Measurements from ENCODE around the gene ATAD3A. TPM values are rescaled to one million over a fixed set of nuclear protein-coding genes. Genes with fewer than 3 reads are reported as not detected.
"Not testable (repeated sequence)": the region's sequence is repeated elsewhere in the genome, so short reads cannot be mapped to it uniquely, and the experiment has no call there.

The ATAD3A gene
- total and polyA plus RNA-seq, 2 donors (not counting 1 experiment from before 2014, with no cell fraction given), result 12.5 to 18.0 TPM

- H3K27ac ChIP-seq (ENCODE audit: insufficient read depth, low read length); H3K27me3 ChIP-seq (ENCODE audit: control insufficient read depth, insufficient read depth, low read length); H3K9me3 ChIP-seq (ENCODE audit: control insufficient read depth, insufficient read depth, low read depth, low read length); H4K20me1 ChIP-seq (ENCODE audit: control insufficient read depth, extremely low read depth, insufficient read depth, low read length); H3K9ac ChIP-seq (ENCODE audit: insufficient read depth, low read length); H3K4me2 ChIP-seq (ENCODE audit: extremely low read depth, insufficient read depth, low read length); H3K4me1 ChIP-seq (ENCODE audit: control insufficient read depth, extremely low read depth, insufficient read depth, low read length); H2AFZ ChIP-seq (ENCODE audit: low read length); DNase-seq (ENCODE audit: low read depth in 2 of 2): not testable (repeated sequence)
- Histone ChIP-seq H3K79me2 (ENCODE audit: control insufficient read depth, insufficient read depth, low read length) (peaks cover 25% of the 10 kb centered on the region), H3K4me3 (replicated peaks in 1 of 4; ENCODE audit: control extremely low read depth in 1 of 4, insufficient read depth in 1 of 4, low read depth in 3 of 4, low read length in 4 of 4) (peak overlapping the region in 1 of 4 experiments; percentile 7), H3K36me3 (ENCODE audit: control insufficient read depth, insufficient read depth, low read length) (peaks cover 11% of the 10 kb centered on the region)
Observed at GRCh38 chr1:1513675-1514074, 1.7 kb downstream of the ATAD3A start.

GRCh38 chr1:1514376-1514775 is 2.4 kb downstream of the ATAD3A start:
- not testable (repeated sequence) for H3K9me3 ChIP-seq (ENCODE audit: control insufficient read depth, insufficient read depth, low read depth, low read length); H3K27ac ChIP-seq (ENCODE audit: insufficient read depth, low read length); H3K4me3 ChIP-seq (replicated peaks in 1 of 4; ENCODE audit: control extremely low read depth in 1 of 4, insufficient read depth in 1 of 4, low read depth in 3 of 4, low read length in 4 of 4); H3K4me1 ChIP-seq (ENCODE audit: control insufficient read depth, extremely low read depth, insufficient read depth, low read length); H2AFZ ChIP-seq (ENCODE audit: low read length); DNase-seq (ENCODE audit: low read depth in 2 of 2); H3K27me3 ChIP-seq (ENCODE audit: control insufficient read depth, insufficient read depth, low read length); H4K20me1 ChIP-seq (ENCODE audit: control insufficient read depth, extremely low read depth, insufficient read depth, low read length); H3K9ac ChIP-seq (ENCODE audit: insufficient read depth, low read length); H3K4me2 ChIP-seq (ENCODE audit: extremely low read depth, insufficient read depth, low read length)
- peaks cover 11% of the 10 kb centered on the region for H3K36me3 ChIP-seq (ENCODE audit: control insufficient read depth, insufficient read depth, low read length)
- peaks cover 25% of the 10 kb centered on the region for H3K79me2 ChIP-seq (ENCODE audit: control insufficient read depth, insufficient read depth, low read length)

- not testable (repeated sequence) for DNase-seq (ENCODE audit: low read depth in 2 of 2)
Observed at GRCh38 chr1:1516923-1517322, 5.0 kb downstream of the ATAD3A start.

DNA sequence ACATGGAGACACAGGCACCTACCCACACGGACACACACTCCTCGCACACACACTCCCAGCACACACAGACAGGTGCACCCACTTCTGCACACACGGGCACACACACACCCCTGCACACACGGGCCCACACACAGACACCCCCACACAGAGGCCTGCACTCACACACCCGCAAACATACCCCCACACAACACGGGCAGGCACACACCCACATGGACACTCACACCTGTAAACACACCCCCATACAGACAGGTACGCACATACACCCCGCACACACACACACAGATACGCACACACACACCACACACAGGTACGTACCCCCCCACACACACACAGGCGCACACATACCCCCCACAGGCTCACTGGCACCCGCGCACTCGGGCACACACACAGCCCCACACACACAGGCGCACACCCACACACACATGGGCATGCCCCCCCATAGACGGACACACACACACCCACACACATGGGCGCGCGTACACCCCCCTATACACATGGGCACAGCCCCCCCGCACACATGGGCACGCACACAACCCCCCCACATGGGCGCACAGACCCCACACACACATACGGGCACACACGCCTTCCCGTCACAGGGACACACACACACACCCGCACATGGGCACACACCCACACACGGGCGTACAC is 6.1 kb downstream of the ATAD3A start:
- H3K27me3 ChIP-seq (ENCODE audit: control insufficient read depth, insufficient read depth, low read length), result no peaks in the 10 kb centered on the region
- no peak overlapping the region for H2AFZ ChIP-seq (ENCODE audit: low read length)
- H3K9ac ChIP-seq (ENCODE audit: insufficient read depth, low read length), result no peak overlapping the region
- peaks cover 21% of the 10 kb centered on the region for H3K79me2 ChIP-seq (ENCODE audit: control insufficient read depth, insufficient read depth, low read length)
- H3K36me3 ChIP-seq (ENCODE audit: control insufficient read depth, insufficient read depth, low read length), result peaks cover 17% of the 10 kb centered on the region
- H3K27ac ChIP-seq (ENCODE audit: insufficient read depth, low read length), result no peak overlapping the region
- DNase-seq (ENCODE audit: low read depth in 2 of 2), result no peak
- H4K20me1 ChIP-seq (ENCODE audit: control insufficient read depth, extremely low read depth, insufficient read depth, low read length), result no peaks in the 10 kb centered on the region
- no peaks in the 10 kb centered on the region for H3K9me3 ChIP-seq (ENCODE audit: control insufficient read depth, insufficient read depth, low read depth, low read length)
- TF ChIP-seq EZH2 (IDR thresholded peaks at IDR 0.05; ENCODE audit: low read length, missing control alignments), result no peak
- no peak overlapping the region for H3K4me3 ChIP-seq (replicated peaks in 1 of 4; ENCODE audit: control extremely low read depth in 1 of 4, insufficient read depth in 1 of 4, low read depth in 3 of 4, low read length in 4 of 4)
- no peak overlapping the region for H3K4me2 ChIP-seq (ENCODE audit: extremely low read depth, insufficient read depth, low read length)
- no peaks in the 10 kb centered on the region for H3K4me1 ChIP-seq (ENCODE audit: control insufficient read depth, extremely low read depth, insufficient read depth, low read length)

More at GRCh38 chr1:1516923-1517322, 5.0 kb downstream of the ATAD3A start:
- not testable (repeated sequence) for H4K20me1 ChIP-seq (ENCODE audit: control insufficient read depth, extremely low read depth, insufficient read depth, low read length); H3K4me2 ChIP-seq (ENCODE audit: extremely low read depth, insufficient read depth, low read length); H2AFZ ChIP-seq (ENCODE audit: low read length); H3K4me1 ChIP-seq (ENCODE audit: control insufficient read depth, extremely low read depth, insufficient read depth, low read length); H3K27me3 ChIP-seq (ENCODE audit: control insufficient read depth, insufficient read depth, low read length); H3K27ac ChIP-seq (ENCODE audit: insufficient read depth, low read length); H3K9ac ChIP-seq (ENCODE audit: insufficient read depth, low read length); H3K9me3 ChIP-seq (ENCODE audit: control insufficient read depth, insufficient read depth, low read depth, low read length); H3K4me3 ChIP-seq (replicated peaks in 1 of 4; ENCODE audit: control extremely low read depth in 1 of 4, insufficient read depth in 1 of 4, low read depth in 3 of 4, low read length in 4 of 4)
- Histone ChIP-seq H3K79me2 (ENCODE audit: control insufficient read depth, insufficient read depth, low read length) (peaks cover 25% of the 10 kb centered on the region), H3K36me3 (ENCODE audit: control insufficient read depth, insufficient read depth, low read length) (peaks cover 17% of the 10 kb centered on the region)

GRCh38 chr1:1518621-1519007 is 6.7 kb downstream of the ATAD3A start:
- H3K4me3 ChIP-seq (replicated peaks in 1 of 4; ENCODE audit: control extremely low read depth in 1 of 4, insufficient read depth in 1 of 4, low read depth in 3 of 4, low read length in 4 of 4); H3K27me3 ChIP-seq (ENCODE audit: control insufficient read depth, insufficient read depth, low read length); H4K20me1 ChIP-seq (ENCODE audit: control insufficient read depth, extremely low read depth, insufficient read depth, low read length); H3K4me1 ChIP-seq (ENCODE audit: control insufficient read depth, extremely low read depth, insufficient read depth, low read length); H3K9me3 ChIP-seq (ENCODE audit: control insufficient read depth, insufficient read depth, low read depth, low read length); H3K27ac ChIP-seq (ENCODE audit: insufficient read depth, low read length); H3K4me2 ChIP-seq (ENCODE audit: extremely low read depth, insufficient read depth, low read length); DNase-seq (ENCODE audit: low read depth in 2 of 2); H2AFZ ChIP-seq (ENCODE audit: low read length); H3K9ac ChIP-seq (ENCODE audit: insufficient read depth, low read length): not testable (repeated sequence)
- H3K36me3 ChIP-seq (ENCODE audit: control insufficient read depth, insufficient read depth, low read length), result peaks cover 18% of the 10 kb centered on the region
- peaks cover 18% of the 10 kb centered on the region for H3K79me2 ChIP-seq (ENCODE audit: control insufficient read depth, insufficient read depth, low read length)

- not testable (repeated sequence) for DNase-seq (ENCODE audit: low read depth in 2 of 2); H3K4me1 ChIP-seq (ENCODE audit: control insufficient read depth, extremely low read depth, insufficient read depth, low read length); H3K9me3 ChIP-seq (ENCODE audit: control insufficient read depth, insufficient read depth, low read depth, low read length); H3K9ac ChIP-seq (ENCODE audit: insufficient read depth, low read length); H2AFZ ChIP-seq (ENCODE audit: low read length); H3K79me2 ChIP-seq (ENCODE audit: control insufficient read depth, insufficient read depth, low read length); H4K20me1 ChIP-seq (ENCODE audit: control insufficient read depth, extremely low read depth, insufficient read depth, low read length); H3K27me3 ChIP-seq (ENCODE audit: control insufficient read depth, insufficient read depth, low read length); H3K27ac ChIP-seq (ENCODE audit: insufficient read depth, low read length); H3K4me2 ChIP-seq (ENCODE audit: extremely low read depth, insufficient read depth, low read length); H3K4me3 ChIP-seq (replicated peaks in 1 of 4; ENCODE audit: control extremely low read depth in 1 of 4, insufficient read depth in 1 of 4, low read depth in 3 of 4, low read length in 4 of 4)
- peaks cover 19% of the 10 kb centered on the region for H3K36me3 ChIP-seq (ENCODE audit: control insufficient read depth, insufficient read depth, low read length)
Observed at GRCh38 chr1:1519805-1520505, 8.0 kb downstream of the ATAD3A start.

Data from fibroblast of lung (primary cell).